IMR-90 (cell line): Measurements from ENCODE around the gene RBM42. TPM values are rescaled to one million over a fixed set of nuclear protein-coding genes. Genes with fewer than 3 reads are reported as not detected.

ENCODE experiments used
- ATAC-seq: fragments of 200-7000 bp; cut with Tn5 transposase; 2 replicates; pipeline ENCODE4 v1.9.1; 2020; ENCODE audit warnings: low read depth, mild to moderate bottlenecking, moderate library complexity
- BruUV-seq: library from RNA; stranded (reverse); fragments of 400-500 nt; replicated peaks from 2 replicates; lab custom pipeline; 2021; lab: Mats Ljungman, UMichigan
- CTCF ChIA-PET: fragments of 300-600 bp; formaldehyde crosslinking; extraction: SDS; loops from one replicate; lab custom pipeline; 2021; ENCODE audit warnings: antibody characterized with exemption; lab: Yijun Ruan, JAX
- POLR2A ChIA-PET: fragments of 300-600 bp; sonication (Branson Sonifier 250); formaldehyde crosslinking; loops from one replicate; lab custom pipeline; 2022; ENCODE audit warnings: antibody characterized with exemption; ENCODE audit not compliant: unreplicated experiment; lab: Charles Lee
- DNase-seq: peaks from one replicate; pipeline ENCODE4 v3.0.0; 2013
- H2AFZ ChIP-seq: replicated peaks from 2 replicates; pipeline ENCODE3; 2013; ENCODE audit warnings: low read length, mild to moderate bottlenecking; ENCODE audit not compliant: poor library complexity
- H2AK5ac ChIP-seq: 2 replicates; pipeline ENCODE4 v1.6.1; 2013; ENCODE audit warnings: low read depth, low read length, inconsistent platforms
- H2AK9ac ChIP-seq: replicated peaks from 2 replicates; pipeline ENCODE3; 2013; ENCODE audit warnings: mild to moderate bottlenecking, low read depth, low read length, moderate library complexity; ENCODE audit not compliant: poor library complexity
- H2BK120ac ChIP-seq: 2 replicates; pipeline ENCODE4 v1.6.1; 2013; ENCODE audit warnings: low read depth, low read length, inconsistent platforms
- H2BK15ac ChIP-seq: 3 replicates; pipeline ENCODE4 v1.6.1; 2013; ENCODE audit warnings: low read depth, low read length, inconsistent platforms
- H2BK20ac ChIP-seq: 2 replicates; pipeline ENCODE4 v1.6.1; 2013; ENCODE audit warnings: low read depth, mild to moderate bottlenecking, inconsistent platforms, low read length, moderate library complexity
- H2BK5ac ChIP-seq: 2 replicates; pipeline ENCODE4 v1.6.1; 2013; ENCODE audit warnings: mild to moderate bottlenecking, low read depth, low read length, inconsistent platforms; ENCODE audit not compliant: poor library complexity, severe bottlenecking
- H3K14ac ChIP-seq: replicated peaks from 2 replicates; pipeline ENCODE4 v1.6.1; 2013; ENCODE audit warnings: low read depth, low read length, inconsistent platforms
- H3K18ac ChIP-seq: 2 replicates; pipeline ENCODE4 v1.6.1; 2013; ENCODE audit warnings: low read depth, low read length, control low read depth
- H3K23ac ChIP-seq: 2 replicates; pipeline ENCODE4 v1.6.1; 2013; ENCODE audit warnings: low read depth, low read length, inconsistent platforms
- H3K27ac ChIP-seq: 2 replicates; pipeline ENCODE4 v1.5.1; 2013; ENCODE audit warnings: mild to moderate bottlenecking, control low read depth, low read length; ENCODE audit not compliant: insufficient read depth
- H3K27me3 ChIP-seq: 2 replicates; pipeline ENCODE4 v1.6.1; 2013; ENCODE audit warnings: low read length; ENCODE audit not compliant: control insufficient read depth, insufficient read depth
- H3K36me3 ChIP-seq: 2 replicates; pipeline ENCODE4 v1.6.1; 2013; ENCODE audit warnings: low read length, mixed read lengths; ENCODE audit not compliant: control insufficient read depth, insufficient read depth
- H3K4ac ChIP-seq: 2 replicates; pipeline ENCODE4 v1.6.1; 2013; ENCODE audit warnings: low read depth, low read length, inconsistent platforms
- H3K4me1 ChIP-seq: 2 replicates; pipeline ENCODE4 v1.6.1; 2013; ENCODE audit warnings: low read length, mixed read lengths; ENCODE audit not compliant: control insufficient read depth, insufficient read depth
- H3K4me2 ChIP-seq: 2 replicates; pipeline ENCODE4 v1.6.1; 2013; ENCODE audit warnings: low read depth, mild to moderate bottlenecking, control low read depth, low read length, moderate library complexity
- H3K4me3 ChIP-seq: 2 replicates; pipeline ENCODE4 v1.5.1; 2013; ENCODE audit warnings: low read depth, mild to moderate bottlenecking, control low read depth, low read length, moderate library complexity; ENCODE audit not compliant: insufficient read depth
- H3K56ac ChIP-seq: 2 replicates; pipeline ENCODE4 v1.6.1; 2013; ENCODE audit warnings: low read length, inconsistent platforms; ENCODE audit not compliant: insufficient read depth; ENCODE audit errors: extremely low read depth
- H3K79me1 ChIP-seq, 2 experiments: 2 replicates each; pipeline ENCODE4 v1.6.1; 2013; ENCODE audit warnings: low read length in 2 of 2, inconsistent platforms in 1 of 2, low read depth in 1 of 2
- H3K9ac ChIP-seq: 2 replicates; pipeline ENCODE4 v1.6.1; 2013; ENCODE audit warnings: low read depth, low read length, control low read depth
- H3K9me1 ChIP-seq: 2 replicates; pipeline ENCODE4 v1.6.1; 2013; ENCODE audit warnings: low read length, inconsistent platforms; ENCODE audit not compliant: insufficient read depth
- H3K9me3 ChIP-seq: 2 replicates; pipeline ENCODE4 v1.6.1; 2013; ENCODE audit warnings: low read length; ENCODE audit not compliant: control insufficient read depth, insufficient read depth
- H4K20me1 ChIP-seq: 2 replicates; pipeline ENCODE4 v1.6.1; 2013; ENCODE audit warnings: low read length, inconsistent platforms; ENCODE audit not compliant: insufficient read depth
- H4K5ac ChIP-seq: 2 replicates; pipeline ENCODE4 v1.6.1; 2013; ENCODE audit warnings: mild to moderate bottlenecking, low read depth, low read length, control low read depth
- H4K8ac ChIP-seq, 2 experiments: 2 replicates each; pipeline ENCODE4 v1.6.1; 2013; ENCODE audit warnings: low read depth in 2 of 2, low read length in 2 of 2, control low read depth in 1 of 2, inconsistent platforms in 1 of 2
- H4K91ac ChIP-seq: 2 replicates; pipeline ENCODE4 v1.6.1; 2013; ENCODE audit warnings: low read depth, low read length, inconsistent platforms; ENCODE audit not compliant: insufficient read depth
- BHLHE40 ChIP-seq: fragments of 150-350 bp; IDR thresholded peaks from 2 replicates; pipeline ENCODE4 v1.6.1; 2016; ENCODE audit warnings: mild to moderate bottlenecking, low read depth, low read length
- CEBPB ChIP-seq: IDR thresholded peaks from 2 replicates; pipeline ENCODE4 v1.6.1; 2012; ENCODE audit warnings: low read depth, low read length, improper control_type of control experiment
- FOS ChIP-seq: fragments of 150-350 bp; IDR thresholded peaks from 2 replicates; pipeline ENCODE4 v1.6.1; 2016; ENCODE audit warnings: low read depth, low read length
- MAZ ChIP-seq: IDR thresholded peaks from 2 replicates; pipeline ENCODE4 v1.6.1; 2012; ENCODE audit warnings: low read depth, mild to moderate bottlenecking, low read length, improper control_type of control experiment, moderate library complexity, borderline replicate concordance
- NFE2L2 ChIP-seq: fragments of 150-350 bp; IDR thresholded peaks from 2 replicates; pipeline ENCODE4 v1.6.1; 2016; ENCODE audit warnings: low read depth, mild to moderate bottlenecking, low read length
- RAD21 ChIP-seq: IDR thresholded peaks from 2 replicates; pipeline ENCODE4 v1.6.1; 2012; ENCODE audit warnings: low read length, improper control_type of control experiment
- RCOR1 ChIP-seq: IDR thresholded peaks from 2 replicates; pipeline ENCODE4 v1.6.1; 2012; ENCODE audit warnings: mild to moderate bottlenecking, low read length, improper control_type of control experiment; ENCODE audit not compliant: insufficient replicate concordance
- WGBS, 2 experiments: methylation state at CpG; one replicate each; pipeline versions ENCODE4 v1.1.5 to v1.1.7; 2013; ENCODE audit warnings: missing lambda C conversion rate in 2 of 2; ENCODE audit not compliant: insufficient read length in 1 of 2; ENCODE audit errors: extremely low coverage in 2 of 2; 5-methylcytosine and 5-hydroxymethylcytosine counted together
- dilution Hi-C: fragments of 300-500 bp; cut with HindIII; formaldehyde crosslinking; loops from one replicate; pipeline ENCODE4 v1.14.3; 2018; ENCODE audit warnings: low sequenced_read_pairs; ENCODE audit not compliant: unreplicated experiment
- in situ Hi-C: fragments of 300-500 bp; cut with MboI; formaldehyde crosslinking; loops from 3 replicates; pipeline ENCODE4 v1.14.3; 2019; ENCODE audit warnings: low sequenced_read_pairs, inconsistent platforms, mixed read lengths
- intact Hi-C: fragments of 100-400 bp; cut with micrococcal nuclease; formaldehyde crosslinking; loops from 2 replicates; pipeline ENCODE4 v1.10.0; 2022
- polyA plus RNA-seq, 3 experiments: library from polyadenylated mRNA; depleted of rRNA; stranded (reverse); fragments of >200 nt; gene quantifications; 2 replicates each; pipeline ENCODE4 v1.2.3, GENCODE V29; 2012; ENCODE audit warnings: low replicate concordance in 1 of 3
- total RNA-seq: library from RNA; depleted of rRNA; stranded (reverse); fragments of >200 nt; gene quantifications from 2 replicates; pipeline ENCODE4 v1.2.3, GENCODE V29; 2012

Gene RBM42
- total and polyA plus RNA-seq, 2 of the 4 experiments (the other 2 are of a cell fraction): 19.0 to 41.5 TPM

- no TSS peak for BruUV-seq
- Histone ChIP-seq H3K4me3 (no peak overlapping the region), H3K18ac (no peak overlapping the region), H3K36me3 (peaks cover 49% of the 10 kb centered on the region), H2AK9ac (no peak overlapping the region), H3K4ac (no peak overlapping the region), H2AFZ (no peak overlapping the region), H3K9ac (no peak overlapping the region), H2BK120ac (no peak overlapping the region), H3K4me1 (peaks cover 5% of the 10 kb centered on the region; the same call in 1 of the 2 replicates), H3K14ac (no peak overlapping the region), H4K8ac (no peak overlapping the region), H2BK15ac (no peak overlapping the region), H4K5ac (no peak overlapping the region), H3K79me1 (no peaks in the 10 kb centered on the region; a peak in 1 of 4 replicates), H4K20me1 (no peaks in the 10 kb centered on the region), H2AK5ac (no peak overlapping the region), H3K4me2 (no peak overlapping the region), H3K9me3 (no peaks in the 10 kb centered on the region), H2BK5ac (no peak overlapping the region), H3K56ac (no peak overlapping the region), H3K9me1 (peaks cover 6% of the 10 kb centered on the region; the same call in 1 of the 2 replicates), H3K27me3 (no peaks in the 10 kb centered on the region), H4K91ac (no peak overlapping the region), H2BK20ac (no peak overlapping the region), H3K27ac (no peak overlapping the region), H3K23ac (no peak overlapping the region)
- TF ChIP-seq RAD21 (no peak), FOS (no peak), MAZ (no peak), BHLHE40 (no peak), RCOR1 (no peak), NFE2L2 (no peak), CEBPB (no peak)
- DNase-seq (no peak), ATAC-seq (no peak)
- 100% methylated on average over 10 of the region's 25 CpGs; no CpG with 5 or more reads in 1 of the 2 experiments for WGBS, 2 experiments
- intact Hi-C loops: no loop called here
- in situ Hi-C loops: no loop called here
- dilution Hi-C loops: no loop called here
- ChIA-PET POLR2A (no interaction called here), CTCF (no interaction called here)
Observed at GRCh38 chr19:35637165-35637564, 8.3 kb downstream of the RBM42 start.
